WTC11 (cell line): ENCODE results near the gene ATP1A4. TPM values are rescaled to one million over a fixed set of nuclear protein-coding genes. Genes with fewer than 3 reads are reported as not detected.

Experiments used
- ATAC-seq: fragments of 200-7000 bp; cut with Tn5 transposase; 2 replicates; pipeline ENCODE4 v1.10.0; 2021; ENCODE audit warnings: mild to moderate bottlenecking, moderate library complexity
- CTCF ChIA-PET: fragments of 300-600 bp; sonication (Branson Sonifier 250); formaldehyde crosslinking; loops from one replicate; lab custom pipeline; 2021; ENCODE audit warnings: antibody characterized with exemption; lab: Charles Lee
- POLR2A ChIA-PET: fragments of 350-600 bp; sonication (Branson Sonifier 250); formaldehyde crosslinking; loops from one replicate; lab custom pipeline; 2021; ENCODE audit warnings: antibody characterized with exemption; lab: Charles Lee
- DNase-seq: peaks from one replicate; pipeline ENCODE4 v3.0.0; 2021; ENCODE audit warnings: low spot score
- H3K27ac Mint-ChIP-seq: 2 replicates; pipeline ENCODE4 v1.8.0; 2021; ENCODE audit warnings: mixed read lengths
- H3K27me3 Mint-ChIP-seq: 2 replicates; pipeline ENCODE4 v1.8.0; 2021; ENCODE audit warnings: low read depth, mild to moderate bottlenecking, moderate library complexity, mixed read lengths
- H3K36me3 Mint-ChIP-seq: 2 replicates; pipeline ENCODE4 v1.8.0; 2021; ENCODE audit warnings: mixed read lengths
- H3K4me1 Mint-ChIP-seq: 2 replicates; pipeline ENCODE4 v1.8.0; 2022; ENCODE audit warnings: mixed read lengths
- H3K4me3 Mint-ChIP-seq: 2 replicates; pipeline ENCODE4 v1.8.0; 2021; ENCODE audit warnings: mild to moderate bottlenecking, moderate library complexity, mixed read lengths
- H3K9me3 Mint-ChIP-seq: 2 replicates; pipeline ENCODE4 v1.8.0; 2021; ENCODE audit warnings: mixed read lengths
- CBFB ChIP-seq: sonication (generic); formaldehyde crosslinking; IDR thresholded peaks from 2 replicates; pipeline ENCODE4 v1.8.1; 2022; ENCODE audit warnings: mild to moderate bottlenecking, low read depth, missing genetic modification reagents
- ERG ChIP-seq: fragments of 250-450 bp; sonication (Bioruptor Pico); IDR thresholded peaks from 2 replicates; pipeline ENCODE4 v1.8.0; 2021; ENCODE audit warnings: mild to moderate bottlenecking
- FOXJ3 ChIP-seq: sonication (generic); formaldehyde crosslinking; IDR thresholded peaks from 2 replicates; pipeline ENCODE4 v1.9.0; 2021; ENCODE audit warnings: missing genetic modification reagents, mild to moderate bottlenecking, borderline replicate concordance
- FOXK1 ChIP-seq: sonication (generic); formaldehyde crosslinking; IDR thresholded peaks from 2 replicates; pipeline ENCODE4 v1.8.0; 2022; ENCODE audit warnings: mild to moderate bottlenecking, moderate library complexity, missing genetic modification reagents
- NR3C1 ChIP-seq: sonication (generic); formaldehyde crosslinking; conservative IDR thresholded peaks from 2 replicates; pipeline ENCODE4 v1.8.1; 2023; ENCODE audit warnings: low read depth, mild to moderate bottlenecking, missing genetic modification reagents
- RORB ChIP-seq: fragments of 250-450 bp; sonication (Bioruptor Pico); IDR thresholded peaks from 2 replicates; pipeline ENCODE4 v1.9.0; 2021; ENCODE audit warnings: mild to moderate bottlenecking
- ZNF232 ChIP-seq: sonication (generic); formaldehyde crosslinking; IDR thresholded peaks from 2 replicates; pipeline ENCODE4 v1.8.0; 2022; ENCODE audit warnings: mild to moderate bottlenecking, missing genetic modification reagents
- ZNF263 ChIP-seq: sonication (generic); formaldehyde crosslinking; IDR thresholded peaks from 2 replicates; pipeline ENCODE4 v1.8.1; 2022; ENCODE audit warnings: low read depth, mild to moderate bottlenecking, moderate library complexity, missing genetic modification reagents
- total RNA-seq: library from RNA; stranded (reverse); gene quantifications from 3 replicates; pipeline ENCODE4 v1.2.3, GENCODE V29; 2021
- TF ChIP-seq, protein P1 (sequence below): sonication (generic); formaldehyde crosslinking; IDR thresholded peaks from 2 replicates; pipeline ENCODE4 v1.8.0; 2023; ENCODE audit warnings: mild to moderate bottlenecking, missing genetic modification reagents
- TF ChIP-seq, protein P2 (sequence below): sonication (generic); formaldehyde crosslinking; IDR thresholded peaks from 2 replicates; pipeline ENCODE4 v1.8.1; 2023; ENCODE audit warnings: mild to moderate bottlenecking, missing genetic modification reagents, moderate library complexity
- TF ChIP-seq, protein P3 (sequence below): sonication (generic); formaldehyde crosslinking; IDR thresholded peaks from 2 replicates; pipeline ENCODE4 v1.8.0; 2023; ENCODE audit warnings: missing genetic modification reagents, mild to moderate bottlenecking, borderline replicate concordance

ATP1A4 gene
- total RNA-seq, 1 experiment from 2014 or later: 0.37 TPM

DNA sequence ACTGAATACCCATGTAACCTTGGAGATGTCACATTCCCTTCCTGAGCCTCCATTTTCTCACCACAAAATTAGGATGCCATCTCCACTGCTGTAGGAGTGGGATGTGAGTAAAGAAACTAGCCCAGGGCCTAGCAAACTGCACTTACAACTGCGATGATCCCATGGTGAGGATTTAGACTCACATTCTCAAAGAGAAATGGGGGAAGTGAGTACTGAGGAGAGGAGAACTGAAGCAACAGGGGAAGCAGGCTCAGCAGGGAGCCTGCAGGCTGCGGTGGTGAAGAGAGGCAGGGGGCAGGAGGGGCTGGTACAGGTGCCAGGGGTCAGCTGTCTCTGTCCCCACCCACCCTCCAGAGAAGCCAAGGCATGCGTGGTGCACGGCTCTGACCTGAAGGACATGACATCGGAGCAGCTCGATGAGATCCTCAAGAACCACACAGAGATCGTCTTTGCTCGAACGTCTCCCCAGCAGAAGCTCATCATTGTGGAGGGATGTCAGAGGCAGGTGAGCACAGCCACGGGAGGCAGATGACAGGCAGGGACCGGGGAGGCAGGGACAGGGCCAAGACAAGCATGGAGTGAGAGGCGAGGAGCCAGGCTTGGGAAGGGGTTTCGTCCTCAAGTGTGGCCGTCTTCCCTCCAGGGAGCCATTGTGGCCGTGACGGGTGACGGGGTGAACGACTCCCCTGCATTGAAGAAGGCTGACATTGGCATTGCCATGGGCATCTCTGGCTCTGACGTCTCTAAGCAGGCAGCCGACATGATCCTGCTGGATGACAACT is 16.4 kb upstream of the ATP1A4 start:
- DNase-seq (no peak), ATAC-seq (no peak)
- peaks cover 5% of the 10 kb centered on the region; the same call in 1 of the 2 replicates for H3K4me1 Mint-ChIP-seq
- H3K27ac Mint-ChIP-seq: no peak overlapping the region
- TF ChIP-seq, protein P1, sequence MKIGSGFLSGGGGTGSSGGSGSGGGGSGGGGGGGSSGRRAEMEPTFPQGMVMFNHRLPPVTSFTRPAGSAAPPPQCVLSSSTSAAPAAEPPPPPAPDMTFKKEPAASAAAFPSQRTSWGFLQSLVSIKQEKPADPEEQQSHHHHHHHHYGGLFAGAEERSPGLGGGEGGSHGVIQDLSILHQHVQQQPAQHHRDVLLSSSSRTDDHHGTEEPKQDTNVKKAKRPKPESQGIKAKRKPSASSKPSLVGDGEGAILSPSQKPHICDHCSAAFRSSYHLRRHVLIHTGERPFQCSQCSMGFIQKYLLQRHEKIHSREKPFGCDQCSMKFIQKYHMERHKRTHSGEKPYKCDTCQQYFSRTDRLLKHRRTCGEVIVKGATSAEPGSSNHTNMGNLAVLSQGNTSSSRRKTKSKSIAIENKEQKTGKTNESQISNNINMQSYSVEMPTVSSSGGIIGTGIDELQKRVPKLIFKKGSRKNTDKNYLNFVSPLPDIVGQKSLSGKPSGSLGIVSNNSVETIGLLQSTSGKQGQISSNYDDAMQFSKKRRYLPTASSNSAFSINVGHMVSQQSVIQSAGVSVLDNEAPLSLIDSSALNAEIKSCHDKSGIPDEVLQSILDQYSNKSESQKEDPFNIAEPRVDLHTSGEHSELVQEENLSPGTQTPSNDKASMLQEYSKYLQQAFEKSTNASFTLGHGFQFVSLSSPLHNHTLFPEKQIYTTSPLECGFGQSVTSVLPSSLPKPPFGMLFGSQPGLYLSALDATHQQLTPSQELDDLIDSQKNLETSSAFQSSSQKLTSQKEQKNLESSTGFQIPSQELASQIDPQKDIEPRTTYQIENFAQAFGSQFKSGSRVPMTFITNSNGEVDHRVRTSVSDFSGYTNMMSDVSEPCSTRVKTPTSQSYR (CRISPR knock-in tag): no peak
- TF ChIP-seq ZNF263 (CRISPR knock-in tag): 0 out of 2 replicates have a peak, but pooled peaks have one; percentile 9
- no peak for TF ChIP-seq ERG (CRISPR knock-in tag)
- H3K36me3 Mint-ChIP-seq: peaks cover 20% of the 10 kb centered on the region
- ChIA-PET CTCF (interaction anchor here (1.4 to 1.5 kb wide), 3 partner anchors 49 to 117 kb away, joined by 4 to 6 read pairs (median 5); no protein-coding TSS in a partner anchor), POLR2A (no interaction called here)
- no peaks in the 10 kb centered on the region for H3K9me3 Mint-ChIP-seq
- H3K27me3 Mint-ChIP-seq: no peaks in the 10 kb centered on the region
- no peak overlapping the region for H3K4me3 Mint-ChIP-seq

- TF ChIP-seq NR3C1 (CRISPR knock-in tag): no peak
- no peak for TF ChIP-seq FOXJ3 (CRISPR knock-in tag)
- TF ChIP-seq RORB (CRISPR knock-in tag): no peak
- TF ChIP-seq FOXK1 (CRISPR knock-in tag): no peak
- no peak for TF ChIP-seq ZNF232 (CRISPR knock-in tag)
- TF ChIP-seq, protein P2, sequence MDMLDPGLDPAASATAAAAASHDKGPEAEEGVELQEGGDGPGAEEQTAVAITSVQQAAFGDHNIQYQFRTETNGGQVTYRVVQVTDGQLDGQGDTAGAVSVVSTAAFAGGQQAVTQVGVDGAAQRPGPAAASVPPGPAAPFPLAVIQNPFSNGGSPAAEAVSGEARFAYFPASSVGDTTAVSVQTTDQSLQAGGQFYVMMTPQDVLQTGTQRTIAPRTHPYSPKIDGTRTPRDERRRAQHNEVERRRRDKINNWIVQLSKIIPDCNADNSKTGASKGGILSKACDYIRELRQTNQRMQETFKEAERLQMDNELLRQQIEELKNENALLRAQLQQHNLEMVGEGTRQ (CRISPR knock-in tag): no peak
- TF ChIP-seq, protein P3, sequence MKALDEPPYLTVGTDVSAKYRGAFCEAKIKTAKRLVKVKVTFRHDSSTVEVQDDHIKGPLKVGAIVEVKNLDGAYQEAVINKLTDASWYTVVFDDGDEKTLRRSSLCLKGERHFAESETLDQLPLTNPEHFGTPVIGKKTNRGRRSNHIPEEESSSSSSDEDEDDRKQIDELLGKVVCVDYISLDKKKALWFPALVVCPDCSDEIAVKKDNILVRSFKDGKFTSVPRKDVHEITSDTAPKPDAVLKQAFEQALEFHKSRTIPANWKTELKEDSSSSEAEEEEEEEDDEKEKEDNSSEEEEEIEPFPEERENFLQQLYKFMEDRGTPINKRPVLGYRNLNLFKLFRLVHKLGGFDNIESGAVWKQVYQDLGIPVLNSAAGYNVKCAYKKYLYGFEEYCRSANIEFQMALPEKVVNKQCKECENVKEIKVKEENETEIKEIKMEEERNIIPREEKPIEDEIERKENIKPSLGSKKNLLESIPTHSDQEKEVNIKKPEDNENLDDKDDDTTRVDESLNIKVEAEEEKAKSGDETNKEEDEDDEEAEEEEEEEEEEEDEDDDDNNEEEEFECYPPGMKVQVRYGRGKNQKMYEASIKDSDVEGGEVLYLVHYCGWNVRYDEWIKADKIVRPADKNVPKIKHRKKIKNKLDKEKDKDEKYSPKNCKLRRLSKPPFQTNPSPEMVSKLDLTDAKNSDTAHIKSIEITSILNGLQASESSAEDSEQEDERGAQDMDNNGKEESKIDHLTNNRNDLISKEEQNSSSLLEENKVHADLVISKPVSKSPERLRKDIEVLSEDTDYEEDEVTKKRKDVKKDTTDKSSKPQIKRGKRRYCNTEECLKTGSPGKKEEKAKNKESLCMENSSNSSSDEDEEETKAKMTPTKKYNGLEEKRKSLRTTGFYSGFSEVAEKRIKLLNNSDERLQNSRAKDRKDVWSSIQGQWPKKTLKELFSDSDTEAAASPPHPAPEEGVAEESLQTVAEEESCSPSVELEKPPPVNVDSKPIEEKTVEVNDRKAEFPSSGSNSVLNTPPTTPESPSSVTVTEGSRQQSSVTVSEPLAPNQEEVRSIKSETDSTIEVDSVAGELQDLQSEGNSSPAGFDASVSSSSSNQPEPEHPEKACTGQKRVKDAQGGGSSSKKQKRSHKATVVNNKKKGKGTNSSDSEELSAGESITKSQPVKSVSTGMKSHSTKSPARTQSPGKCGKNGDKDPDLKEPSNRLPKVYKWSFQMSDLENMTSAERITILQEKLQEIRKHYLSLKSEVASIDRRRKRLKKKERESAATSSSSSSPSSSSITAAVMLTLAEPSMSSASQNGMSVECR (CRISPR knock-in tag): no peak
- no peak for TF ChIP-seq CBFB
- Mint-ChIP-seq H3K27ac (no peak overlapping the region), H3K4me1 (peaks cover 5% of the 10 kb centered on the region; the same call in 1 of the 2 replicates), H3K9me3 (no peaks in the 10 kb centered on the region), H3K4me3 (no peak overlapping the region), H3K36me3 (peaks cover 16% of the 10 kb centered on the region), H3K27me3 (no peaks in the 10 kb centered on the region)
- ChIA-PET CTCF (no interaction called here), POLR2A (no interaction called here)
- no peak for ATAC-seq
- no peak for DNase-seq
Observed at GRCh38 chr1:160136121-160136925, 15.1 kb upstream of the ATP1A4 start.
